Left lung (tissue), 10 donors: ENCODE data around the gene SOX6. TPM values are rescaled to one million over a fixed set of nuclear protein-coding genes. Genes with fewer than 3 reads are reported as not detected.

Source experiments
- ATAC-seq: fragments of 200-7000 bp; cut with Tn5 transposase; one replicate; pipeline ENCODE4 v1.9.1; 2020; ENCODE audit warnings: moderate library complexity
- DNase-seq, 4 donors: peaks; one replicate each; pipeline ENCODE4 v3.0.0-alpha.2; 2013 to 2020
- H3K27ac ChIP-seq, 2 donors: fragments of 200-600 bp; sonication (generic) in 1 of 2; one replicate each; pipeline versions ENCODE4 v1.5.0 to v1.8.0; 2020 to 2021
- H3K27me3 ChIP-seq, 2 donors: fragments of 200-600 bp; sonication (generic) in 1 of 2; one replicate each; pipeline versions ENCODE4 v1.5.0 to v1.8.0; 2020 to 2021
- H3K36me3 ChIP-seq, 2 donors: fragments of 200-600 bp; sonication (generic) in 1 of 2; one replicate each; pipeline versions ENCODE4 v1.5.0 to v1.8.0; 2020 to 2021
- H3K4me1 ChIP-seq, 2 donors: fragments of 200-600 bp; one replicate each; pipeline ENCODE4 v1.8.0; 2021
- H3K4me3 ChIP-seq, 2 donors: fragments of 200-600 bp; sonication (generic) in 1 of 2; one replicate each; pipeline versions ENCODE4 v1.5.0 to v1.8.0; 2020 to 2021; ENCODE audit warnings: mild to moderate bottlenecking in 1 of 2
- H3K9me3 ChIP-seq, 2 donors: fragments of 200-600 bp; sonication (generic) in 1 of 2; one replicate each; pipeline versions ENCODE4 v1.5.0 to v1.8.0; 2020 to 2021
- intact Hi-C, 2 donors: fragments of 100-400 bp; cut with DNase I; formaldehyde crosslinking; loops; one replicate each; pipeline versions ENCODE4 v1.11.2 to v1.14.2; 2022
- polyA plus RNA-seq, 6 donors: library from polyadenylated mRNA; unstranded; fragments of 120-200 nt; gene quantifications; one replicate each; pipeline ENCODE4 v1.2.1, GENCODE V29; 2013; ENCODE audit not compliant: insufficient read length in 6 of 6
- total RNA-seq, 2 donors: library from RNA; stranded (reverse); fragmentation: NEBNext Ultra II Directional; extraction: Animal tissue kit (Norgen Biotek cat#: 25700); gene quantifications; one replicate each; pipeline ENCODE4 v1.2.1, GENCODE V29; 2021
- TF ChIP-seq, protein P1 (sequence below), 2 donors: fragments of 200-600 bp; sonication (generic) in 1 of 2; IDR thresholded peaks; one replicate each; pipeline versions ENCODE4 v1.5.0 to v1.8.0; 2021; ENCODE audit warnings: antibody characterized with exemption in 2 of 2
- donor health status: DM: no; HTN: yes; CAD: no.
- donor health status: DM: no; HTN: no; CAD: no.

SOX6 gene
- total and polyA plus RNA-seq, 8 donors = 4.7 to 20.5 (median 15.6) TPM

DNA sequence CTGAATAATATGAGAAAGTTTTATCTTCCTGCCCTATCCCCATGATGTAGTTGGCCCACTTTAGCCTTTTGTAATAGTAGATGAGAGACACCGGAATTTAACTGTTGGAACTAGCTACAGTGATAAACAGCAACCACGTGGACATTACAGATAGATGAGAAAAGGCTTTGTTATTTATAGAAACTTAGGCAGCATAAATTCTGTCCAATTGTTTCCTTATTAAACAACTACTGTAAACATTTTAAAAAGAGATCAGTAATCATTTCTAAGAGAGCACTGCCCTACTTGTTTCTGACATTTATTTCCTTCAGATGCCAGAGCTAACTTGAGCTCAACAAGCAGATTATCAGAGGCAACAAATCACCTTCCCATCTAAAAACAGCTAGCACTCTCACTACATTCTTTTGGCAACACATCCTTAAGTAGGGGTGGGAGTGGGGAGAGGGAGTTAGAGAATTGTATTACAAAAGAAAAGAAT, 63.1 kb downstream of the SOX6 start:
- Histone ChIP-seq H3K36me3 (no peaks in the 10 kb centered on the region), H3K4me1 (no peaks in the 10 kb centered on the region), H3K27me3 (no peaks in the 10 kb centered on the region), H3K4me3 (no peak overlapping the region), H3K9me3 (no peaks in the 10 kb centered on the region), H3K27ac (no peak overlapping the region)
- ATAC-seq = no peak
- TF ChIP-seq, protein P1, sequence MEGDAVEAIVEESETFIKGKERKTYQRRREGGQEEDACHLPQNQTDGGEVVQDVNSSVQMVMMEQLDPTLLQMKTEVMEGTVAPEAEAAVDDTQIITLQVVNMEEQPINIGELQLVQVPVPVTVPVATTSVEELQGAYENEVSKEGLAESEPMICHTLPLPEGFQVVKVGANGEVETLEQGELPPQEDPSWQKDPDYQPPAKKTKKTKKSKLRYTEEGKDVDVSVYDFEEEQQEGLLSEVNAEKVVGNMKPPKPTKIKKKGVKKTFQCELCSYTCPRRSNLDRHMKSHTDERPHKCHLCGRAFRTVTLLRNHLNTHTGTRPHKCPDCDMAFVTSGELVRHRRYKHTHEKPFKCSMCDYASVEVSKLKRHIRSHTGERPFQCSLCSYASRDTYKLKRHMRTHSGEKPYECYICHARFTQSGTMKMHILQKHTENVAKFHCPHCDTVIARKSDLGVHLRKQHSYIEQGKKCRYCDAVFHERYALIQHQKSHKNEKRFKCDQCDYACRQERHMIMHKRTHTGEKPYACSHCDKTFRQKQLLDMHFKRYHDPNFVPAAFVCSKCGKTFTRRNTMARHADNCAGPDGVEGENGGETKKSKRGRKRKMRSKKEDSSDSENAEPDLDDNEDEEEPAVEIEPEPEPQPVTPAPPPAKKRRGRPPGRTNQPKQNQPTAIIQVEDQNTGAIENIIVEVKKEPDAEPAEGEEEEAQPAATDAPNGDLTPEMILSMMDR (IDR thresholded peaks at IDR 0.05) = no peak
- peak in 1 of 4 donors; percentile 40 for DNase-seq
- intact Hi-C loops = no loop called here

- no peaks in the 10 kb centered on the region for H3K36me3 ChIP-seq
- H3K27ac ChIP-seq = no peak overlapping the region
- H3K4me1 ChIP-seq = no peaks in the 10 kb centered on the region
- no peak for ATAC-seq
- no peaks in the 10 kb centered on the region for H3K27me3 ChIP-seq
- H3K9me3 ChIP-seq = no peaks in the 10 kb centered on the region
- DNase-seq = no peak
- TF ChIP-seq, protein P1 (IDR thresholded peaks at IDR 0.05) = no peak
- intact Hi-C loops = no loop called here
- no peak overlapping the region for H3K4me3 ChIP-seq
These were observed 64.0 kb downstream of the SOX6 start for GRCh38 chr11:16292167-16292859.

DNA sequence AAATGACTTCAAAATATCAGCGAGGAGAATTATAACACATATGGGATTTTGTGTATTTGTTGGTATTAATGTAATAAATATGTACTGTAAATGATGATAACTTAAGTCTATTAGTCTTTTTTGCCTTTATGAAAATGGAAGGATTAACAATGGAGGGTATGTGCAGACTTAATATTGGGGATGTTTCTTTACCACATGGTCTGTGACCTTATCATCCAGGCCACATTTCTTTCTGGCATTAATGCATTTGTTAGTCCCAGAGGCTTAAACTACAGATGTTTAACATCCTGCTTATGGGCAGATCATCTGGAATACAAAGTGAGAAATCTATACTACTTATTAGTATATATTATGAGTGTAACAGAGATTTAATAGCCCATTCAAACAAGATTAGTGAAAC, 64.6 kb downstream of the SOX6 start:
- H3K4me3 ChIP-seq = no peak overlapping the region
- no peak overlapping the region for H3K27ac ChIP-seq
- DNase-seq (no peak), ATAC-seq (no peak)
- H3K4me1 ChIP-seq = no peaks in the 10 kb centered on the region
- intact Hi-C loops = no loop called here
- H3K9me3 ChIP-seq = no peaks in the 10 kb centered on the region
- no peaks in the 10 kb centered on the region for H3K36me3 ChIP-seq
- no peaks in the 10 kb centered on the region for H3K27me3 ChIP-seq
- TF ChIP-seq, protein P1 (IDR thresholded peaks at IDR 0.05) = no peak

GRCh38 chr11:16289541-16289940, 66.8 kb downstream of the SOX6 start:
- Histone ChIP-seq H3K9me3 (no peaks in the 10 kb centered on the region), H3K4me3 (no peak overlapping the region), H3K27ac (no peak overlapping the region), H3K27me3 (no peaks in the 10 kb centered on the region), H3K4me1 (no peaks in the 10 kb centered on the region), H3K36me3 (no peaks in the 10 kb centered on the region)
- ATAC-seq (no peak), DNase-seq (no peak)
- intact Hi-C loops = no loop called here
- TF ChIP-seq, protein P1 (IDR thresholded peaks at IDR 0.05) = no peak

GRCh38 chr11:16287630-16288280, 68.6 kb downstream of the SOX6 start:
- Histone ChIP-seq H3K27ac (no peak overlapping the region), H3K27me3 (no peaks in the 10 kb centered on the region), H3K4me3 (no peak overlapping the region), H3K36me3 (no peaks in the 10 kb centered on the region), H3K9me3 (no peaks in the 10 kb centered on the region), H3K4me1 (no peaks in the 10 kb centered on the region)
- intact Hi-C loops = no loop called here
- ATAC-seq = no peak
- DNase-seq = no peak
- TF ChIP-seq, protein P1 (IDR thresholded peaks at IDR 0.05) = no peak
